Stimulated activated CD8-positive, alpha-beta memory T cell treated with anti-CD3 and anti-CD28 coated beads, Interleukin-15, amount 100 ng/mL, for 48 hours (primary cell): ENCODE measurements around the gene ZNF423.
"Not testable (repeated sequence)": the region's sequence is repeated elsewhere in the genome, so short reads cannot be mapped to it uniquely, and the experiment has no call there.

Source experiments
- DNase-seq, 2 donors: peaks; one replicate each; pipeline ENCODE4 v3.0.0-alpha.2; 2020; ENCODE audit warnings: low read depth in 2 of 2

ZNF423 gene

GRCh38 chr16:49586466-49587450 lies 269.2 kb downstream of the ZNF423 start:
- DNase-seq = no peak

GRCh38 chr16:49585143-49585832 lies 270.6 kb downstream of the ZNF423 start:
- DNase-seq = no peak

GRCh38 chr16:49583911-49584310 lies 272.0 kb downstream of the ZNF423 start:
- no peak for DNase-seq

GRCh38 chr16:49581630-49582298 lies 274.1 kb downstream of the ZNF423 start:
- no peak for DNase-seq

- no peak for DNase-seq
These were observed 275.1 kb downstream of the ZNF423 start for GRCh38 chr16:49580751-49581303.

- no peak for DNase-seq
These were observed 277.4 kb downstream of the ZNF423 start for GRCh38 chr16:49578435-49579024.

GRCh38 chr16:49578018-49578417 lies 277.9 kb downstream of the ZNF423 start:
- no peak for DNase-seq

GRCh38 chr16:49576941-49577340 lies 279.0 kb downstream of the ZNF423 start:
- DNase-seq = no peak

GRCh38 chr16:49576173-49576494 lies 279.8 kb downstream of the ZNF423 start:
- DNase-seq = no peak

- no peak for DNase-seq
These were observed 280.4 kb downstream of the ZNF423 start for GRCh38 chr16:49575346-49576172.

GRCh38 chr16:49574826-49575225 lies 281.1 kb downstream of the ZNF423 start:
- DNase-seq = no peak

GRCh38 chr16:49567950-49568349 lies 288.0 kb downstream of the ZNF423 start:
- no peak for DNase-seq

GRCh38 chr16:49566432-49566831 lies 289.5 kb downstream of the ZNF423 start:
- DNase-seq = no peak

- DNase-seq = no peak
These were observed 291.2 kb downstream of the ZNF423 start for GRCh38 chr16:49564496-49565229.

- no peak for DNase-seq
These were observed 292.2 kb downstream of the ZNF423 start for GRCh38 chr16:49563666-49564065.

- DNase-seq = not testable (repeated sequence)
These were observed 293.0 kb downstream of the ZNF423 start for GRCh38 chr16:49562894-49563293.

GRCh38 chr16:49562228-49562627 lies 293.7 kb downstream of the ZNF423 start:
- DNase-seq = no peak

- DNase-seq = no peak
These were observed 295.7 kb downstream of the ZNF423 start for GRCh38 chr16:49560004-49560830.

- DNase-seq = no peak
These were observed 296.7 kb downstream of the ZNF423 start for GRCh38 chr16:49559242-49559641.
